ENCODE measurements around the gene LRRN4CL.

GRCh38 chr11:62646825-62647608 lies 42.3 kb downstream of the LRRN4CL start:
- TF ChIP-seq POLR2A (IDR thresholded peaks at IDR 0.05; ENCODE audit: control extremely low read depth in 1 of 2, low read depth in 2 of 2, low read length in 2 of 2) (no peak), EZH2 (IDR thresholded peaks at IDR 0.05; ENCODE audit: low read depth, low read length, severe bottlenecking) (no peak), KDM1A (IDR thresholded peaks at IDR 0.05; ENCODE audit: borderline replicate concordance, low read length) (no peak), GABPA (IDR thresholded peaks at IDR 0.05; ENCODE audit: borderline replicate concordance, insufficient read depth, low read length) (no peak)

All from H1 (cell line).